Esophagus squamous epithelium (tissue), 4 donors: ENCODE results near the gene DNAH2.

Experiments used
- CTCF ChIP-seq, 6 experiments: fragments of 450-650 bp in 4 of 6; fragments of 200-600 bp in 2 of 6; sonication (generic) in 2 of 6; IDR thresholded peaks; one replicate each; pipeline ENCODE4 v1.5.1; 2016 to 2019; ENCODE audit warnings: antibody characterized with exemption in 6 of 6, mild to moderate bottlenecking in 4 of 6, moderate library complexity in 4 of 6
- POLR2A ChIP-seq, 4 donors: fragments of 450-650 bp; IDR thresholded peaks; one replicate each; pipeline ENCODE4 v1.6.1; 2017; ENCODE audit warnings: antibody characterized with exemption in 4 of 4, mild to moderate bottlenecking in 4 of 4, moderate library complexity in 3 of 4

- TF ChIP-seq POLR2A (IDR thresholded peaks at IDR 0.05) (no peak), CTCF (IDR thresholded peaks at IDR 0.05) (no peak)
These were observed 134.7 kb downstream of the DNAH2 start for GRCh38 chr17:7852262-7852670.
